Neuronal stem cell (in vitro differentiated cells): ENCODE measurements around the gene NTMT2. TPM values are rescaled to one million over a fixed set of nuclear protein-coding genes. Genes with fewer than 3 reads are reported as not detected.

Source experiments
- small RNA-seq: library from polyadenylated mRNA; stranded (forward); fragments of <200 nt; extraction: miRNeasy Mini kit (QIAGEN cat#:217004); gene quantifications from one replicate; pipeline ENCODE3, GENCODE V24; 2013; ENCODE audit not compliant: insufficient read depth

The NTMT2 gene

Small RNAs within 50 kb of the gene (small RNA-seq; reads per million reads assigned to genes)
- not detected for gene MIR3119-2
